Effector CD4-positive, alpha-beta T cell (primary cell): Measurements from ENCODE around the gene SBNO2.

Source experiments
- DNase-seq: peaks from one replicate; pipeline ENCODE4 v3.0.0-alpha.2; 2020

SBNO2 gene

DNA sequence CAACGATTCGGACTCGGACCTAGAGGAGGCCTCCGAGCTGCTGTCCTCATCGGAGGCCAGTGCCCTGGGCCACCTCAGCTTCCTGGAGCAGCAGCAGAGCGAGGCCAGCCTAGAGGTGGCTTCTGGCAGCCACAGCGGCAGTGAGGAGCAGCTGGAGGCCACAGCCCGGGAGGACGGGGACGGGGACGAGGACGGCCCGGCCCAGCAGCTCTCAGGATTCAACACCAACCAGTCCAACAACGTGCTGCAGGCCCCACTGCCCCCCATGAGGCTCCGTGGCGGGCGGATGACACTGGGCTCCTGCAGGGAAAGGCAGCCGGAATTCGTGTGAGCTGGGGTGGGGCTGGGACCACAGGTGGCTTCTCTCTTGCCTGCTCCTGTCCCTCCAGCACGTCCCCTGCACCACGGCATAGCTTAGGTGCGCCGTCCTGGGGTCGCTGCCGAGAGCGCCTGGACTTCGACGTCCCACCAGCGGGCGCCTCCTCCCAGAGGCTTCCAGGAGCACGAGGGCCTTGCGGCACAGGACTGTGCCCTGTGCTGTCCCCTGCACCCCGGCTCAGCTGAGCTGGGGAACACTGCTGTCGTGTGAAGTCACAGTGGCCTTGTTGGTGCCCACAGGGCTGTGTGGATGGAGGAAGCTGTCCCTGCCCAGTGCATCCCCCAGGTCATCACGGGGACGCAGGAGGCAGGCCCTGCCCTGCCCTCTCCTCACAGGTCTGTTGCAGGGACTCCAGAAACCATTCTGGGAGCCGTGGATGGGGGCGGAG is 88.2 kb downstream of the SBNO2 start:
- DNase-seq, result no peak

- DNase-seq, result no peak
These were observed 88.9 kb downstream of the SBNO2 start for GRCh38 chr19:1085053-1085658.

- no peak for DNase-seq
These were observed 89.8 kb downstream of the SBNO2 start for GRCh38 chr19:1084024-1084868.

GRCh38 chr19:1082928-1083816 is 90.9 kb downstream of the SBNO2 start:
- no peak for DNase-seq

GRCh38 chr19:1082165-1082927 is 91.7 kb downstream of the SBNO2 start:
- DNase-seq, result peak; percentile 68

- no peak for DNase-seq
These were observed 92.5 kb downstream of the SBNO2 start for GRCh38 chr19:1081301-1082164.

- no peak for DNase-seq
These were observed 93.5 kb downstream of the SBNO2 start for GRCh38 chr19:1080360-1081161.

GRCh38 chr19:1079566-1080111 is 94.4 kb downstream of the SBNO2 start:
- DNase-seq, result no peak

DNA sequence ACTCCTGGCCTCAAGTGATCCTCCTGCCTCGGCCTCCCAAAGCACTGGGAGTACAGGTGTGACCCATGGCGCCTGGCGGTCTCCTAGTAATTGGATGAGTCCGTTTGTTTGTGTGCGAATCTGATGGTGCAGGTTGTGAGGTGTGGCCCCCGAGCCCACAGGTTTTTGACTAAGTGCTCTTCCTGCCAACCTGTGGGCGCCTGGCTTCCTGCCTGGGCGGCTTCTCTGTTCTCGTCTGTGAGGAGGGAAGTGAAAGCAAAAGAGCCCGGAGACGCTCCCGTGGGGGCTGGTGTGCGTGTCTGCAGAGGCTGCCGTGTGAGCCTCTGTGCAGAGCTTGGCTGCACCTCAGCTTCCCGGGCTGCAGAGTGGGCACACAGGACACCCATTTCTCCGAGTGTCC is 97.1 kb downstream of the SBNO2 start:
- peak; percentile 91 for DNase-seq

DNA sequence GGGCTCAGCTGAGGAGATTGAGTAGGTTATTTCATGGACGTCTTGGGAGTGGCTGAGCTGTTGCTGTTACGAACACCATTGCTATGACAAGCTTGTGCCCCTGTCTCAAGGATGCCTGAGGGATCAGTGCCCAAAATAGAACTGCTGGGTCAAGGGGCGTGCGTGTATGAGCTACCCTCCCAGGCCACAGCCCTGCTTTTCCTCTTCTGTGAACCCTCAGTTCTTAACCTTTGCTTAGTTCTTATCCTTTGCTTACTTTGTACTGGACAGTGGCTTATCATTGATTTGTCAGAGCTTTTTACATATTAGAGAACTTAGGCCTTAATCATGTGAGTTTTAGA is 98.1 kb downstream of the SBNO2 start:
- no peak for DNase-seq

DNA sequence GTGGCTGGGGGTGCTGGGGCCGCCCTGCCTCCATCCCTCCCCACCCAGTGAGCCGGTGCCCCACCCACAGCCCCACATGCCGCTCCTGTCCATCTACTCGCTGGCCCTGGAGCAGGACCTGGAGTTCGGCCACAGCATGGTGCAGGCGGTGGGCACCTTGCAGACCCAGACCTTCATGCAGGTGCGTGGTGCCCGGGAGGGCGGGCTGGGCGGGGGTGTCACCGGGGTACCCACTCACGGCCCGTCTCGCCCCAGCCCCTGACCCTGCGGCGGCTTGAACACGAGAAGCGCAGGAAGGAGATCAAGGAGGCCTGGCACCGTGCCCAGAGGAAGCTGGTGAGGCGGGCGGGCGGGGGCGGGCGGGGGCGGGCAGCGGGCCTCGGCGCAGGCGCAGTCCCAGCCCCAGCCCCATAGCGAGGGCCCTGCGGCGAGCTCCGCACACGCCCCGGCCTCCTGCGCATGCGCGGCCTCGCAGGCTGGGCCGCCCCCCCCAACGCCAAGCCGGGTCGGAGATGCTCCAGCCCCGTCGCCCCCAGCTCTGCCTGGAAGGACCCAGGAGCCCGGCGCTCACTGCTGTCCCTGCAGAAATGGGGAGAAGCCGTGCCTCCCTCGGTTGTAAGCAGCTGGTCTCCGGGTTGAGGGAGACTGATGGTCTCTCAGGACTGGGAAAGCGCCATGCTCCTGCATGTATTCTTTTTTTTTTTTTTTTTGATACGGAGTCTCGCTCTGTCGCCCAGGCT is 99.4 kb downstream of the SBNO2 start:
- DNase-seq, result peak; percentile 97

GRCh38 chr19:1073956-1074517 is 100.0 kb downstream of the SBNO2 start:
- DNase-seq, result no peak

GRCh38 chr19:1073063-1073955 is 100.8 kb downstream of the SBNO2 start:
- no peak for DNase-seq

DNA sequence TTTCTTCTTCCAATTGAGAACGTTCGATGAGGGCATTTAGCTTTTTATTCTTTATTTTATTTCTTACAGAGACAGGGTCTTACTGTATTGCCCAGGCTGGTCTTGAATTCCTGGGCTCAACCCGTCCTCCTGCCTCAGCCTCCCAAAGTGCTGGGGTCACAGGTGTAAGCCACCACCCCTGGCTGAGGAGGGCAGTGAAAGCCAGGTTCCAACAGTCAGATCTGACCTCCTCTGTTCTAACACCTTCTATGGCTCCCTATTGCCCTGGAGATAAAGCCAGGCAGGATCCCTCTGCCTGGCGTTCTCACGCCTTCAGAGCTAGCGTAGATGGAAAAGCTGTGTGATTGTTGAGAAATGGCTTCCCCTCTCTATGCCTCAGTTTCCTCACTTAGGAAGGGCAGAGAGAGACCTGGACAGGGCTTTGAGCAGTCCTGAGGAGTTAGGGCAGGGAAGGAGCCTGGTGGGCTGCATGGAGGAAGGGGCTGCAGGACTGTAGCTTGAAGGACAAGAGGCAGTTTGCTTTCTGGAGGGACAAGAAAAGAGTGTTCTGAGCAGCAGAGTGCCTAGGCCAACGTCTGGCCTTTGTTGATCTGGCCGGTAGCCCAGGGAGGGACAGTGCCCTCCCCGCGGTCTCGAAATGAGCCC is 101.6 kb downstream of the SBNO2 start:
- DNase-seq, result no peak

- DNase-seq, result no peak
These were observed 102.9 kb downstream of the SBNO2 start for GRCh38 chr19:1070931-1071791.

DNA sequence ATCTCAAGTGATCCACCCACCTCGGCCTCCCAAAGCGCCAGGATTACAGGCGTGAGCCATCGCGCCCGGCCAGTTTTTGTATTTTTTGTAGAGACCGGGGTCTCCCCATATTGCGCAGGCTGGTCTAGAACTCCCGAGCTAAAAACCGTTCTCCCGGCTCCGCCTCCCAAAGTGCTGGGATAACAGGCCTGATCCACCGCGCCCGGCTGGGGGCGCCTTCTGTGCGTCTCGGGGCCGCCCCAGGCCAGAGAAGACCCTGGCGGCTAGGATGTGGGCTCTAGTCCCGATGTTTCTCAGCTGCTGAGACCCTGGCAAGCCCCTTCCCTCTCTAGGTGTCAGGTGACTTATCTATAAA is 103.5 kb downstream of the SBNO2 start:
- DNase-seq, result no peak
